ENCODE data around the gene THAP4.

The THAP4 gene

DNA sequence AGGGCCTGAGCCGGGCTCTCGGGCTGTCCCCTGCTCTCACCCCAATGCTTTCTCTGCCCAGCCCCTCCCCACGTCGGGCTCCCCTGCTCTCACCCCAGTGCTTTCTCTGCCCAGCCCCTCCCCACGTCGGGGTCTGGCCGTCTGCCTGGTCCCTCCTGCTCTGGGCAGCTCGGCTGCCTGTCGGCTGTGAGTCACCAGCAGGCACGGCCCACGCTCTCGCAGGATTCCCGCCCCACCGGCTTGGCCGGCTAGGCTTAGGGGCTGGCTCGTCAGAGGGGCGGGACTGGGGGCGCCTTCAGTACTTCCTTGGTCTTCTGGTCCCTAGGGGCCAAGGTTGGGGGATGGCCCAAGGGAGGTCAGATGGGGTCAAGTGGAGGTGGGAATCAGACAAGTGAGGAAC is 75.1 kb downstream of the THAP4 start:
- DNase-seq: no peak

GRCh38 chr2:241560883-241561474 is 76.0 kb downstream of the THAP4 start:
- DNase-seq: no peak

- DNase-seq: no peak
Observed at GRCh38 chr2:241560162-241560882, 76.6 kb downstream of the THAP4 start.

DNA sequence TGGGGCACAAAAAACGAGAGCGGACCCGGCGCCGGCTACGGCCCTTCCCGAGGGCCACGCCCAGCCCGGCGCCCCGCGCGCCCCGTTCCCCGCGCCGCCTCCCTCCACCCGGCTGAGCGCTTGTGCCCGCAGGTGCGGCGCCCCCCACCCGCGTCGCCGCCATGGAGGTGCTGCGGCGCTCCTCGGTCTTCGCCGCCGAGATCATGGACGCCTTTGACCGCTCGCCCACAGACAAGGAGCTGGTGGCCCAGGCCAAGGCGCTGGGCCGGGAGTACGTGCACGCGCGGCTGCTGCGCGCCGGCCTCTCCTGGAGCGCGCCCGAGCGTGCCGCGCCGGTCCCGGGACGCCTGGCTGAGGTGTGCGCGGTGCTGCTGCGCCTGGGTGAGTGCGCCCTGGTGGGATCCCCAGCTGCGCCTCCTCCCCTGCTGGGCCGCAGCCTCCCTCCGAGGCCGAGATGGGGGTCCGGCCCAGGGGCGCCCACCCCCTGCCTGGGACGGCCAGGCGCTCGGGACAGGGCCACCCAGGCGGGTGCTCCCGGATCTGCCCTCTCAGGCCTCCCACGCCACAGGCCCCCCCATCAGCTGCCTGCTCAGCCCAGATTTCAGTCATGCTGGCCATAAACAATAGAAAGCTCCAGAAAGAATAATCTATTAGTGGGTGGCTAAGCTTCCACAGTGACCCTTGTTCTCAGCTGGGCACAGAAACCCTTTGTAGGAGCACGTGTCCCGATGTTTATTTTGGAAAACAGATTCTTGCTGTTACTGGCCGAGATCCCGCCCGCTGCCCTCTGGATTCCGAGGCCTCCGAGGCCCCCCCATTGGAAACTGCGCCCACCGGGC is 77.4 kb downstream of the THAP4 start:
- no peak for DNase-seq

GRCh38 chr2:241558532-241559322 is 78.2 kb downstream of the THAP4 start, which contains the start of gene BOK:
BOK (plus strand) TSS chr2:241558745; CDS start chr2:241559484, 739 bp downstream.
- peak; percentile 41 for DNase-seq

DNA sequence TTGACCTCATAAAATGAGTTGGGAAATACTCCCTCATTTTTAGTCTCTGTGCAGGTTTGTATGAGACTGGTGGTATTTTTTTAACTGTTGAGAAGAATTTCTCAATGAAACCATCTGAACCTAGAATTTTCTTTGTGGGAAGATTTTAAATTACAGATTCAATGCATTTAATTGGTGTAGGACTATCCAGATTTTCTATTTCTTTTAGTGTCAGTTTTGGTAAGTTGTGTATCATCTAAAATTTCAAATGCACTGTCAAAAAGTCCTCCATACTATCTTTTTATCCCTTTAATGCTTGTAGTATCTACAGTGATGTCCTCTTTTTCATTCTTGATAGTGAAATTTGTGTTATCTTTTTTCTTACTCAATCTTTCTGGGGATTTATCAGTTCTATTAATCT is 80.2 kb downstream of the THAP4 start:
- DNase-seq: no peak

GRCh38 chr2:241555711-241556110 is 81.2 kb downstream of the THAP4 start:
- DNase-seq: no peak

DNA sequence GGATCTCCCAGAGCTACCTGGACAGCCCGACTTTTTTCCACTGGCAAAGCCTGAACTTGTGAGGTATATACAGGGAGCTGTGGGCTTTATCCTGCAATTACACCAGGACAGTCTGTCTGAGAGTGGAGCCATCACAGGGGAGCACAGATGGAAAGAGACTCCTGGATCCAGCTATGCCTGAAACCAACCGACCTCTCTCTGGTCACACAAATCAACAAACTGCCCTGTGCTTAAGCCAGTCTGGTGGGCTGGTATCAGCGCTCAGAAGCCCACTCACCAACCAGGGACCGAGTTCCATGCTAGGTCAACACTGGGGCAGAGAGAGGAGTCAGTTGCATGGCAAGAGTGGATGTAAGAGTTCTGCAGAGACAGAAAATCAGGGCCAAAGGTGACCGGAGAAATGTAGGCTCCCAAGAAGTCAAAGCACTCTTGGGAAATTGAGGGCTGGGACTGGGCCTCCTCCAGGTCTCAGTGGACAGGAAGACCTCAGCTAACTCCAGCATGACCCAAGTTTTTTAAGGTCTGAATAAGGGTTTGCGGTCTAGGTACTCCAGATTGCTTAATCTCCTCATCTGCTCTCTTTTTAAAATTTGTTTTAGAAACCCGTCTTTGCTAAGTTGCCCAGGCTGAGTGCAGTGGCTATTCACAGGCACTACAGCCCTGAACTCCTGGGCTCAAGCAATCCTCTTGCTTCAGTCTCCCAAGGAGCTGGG is 82.2 kb downstream of the THAP4 start:
- no peak for DNase-seq

GRCh38 chr2:241553981-241554380 is 83.0 kb downstream of the THAP4 start:
- DNase-seq: no peak

GRCh38 chr2:241553512-241553830 is 83.5 kb downstream of the THAP4 start:
- no peak for DNase-seq

GRCh38 chr2:241551998-241552737 is 84.8 kb downstream of the THAP4 start:
- DNase-seq: no peak

DNA sequence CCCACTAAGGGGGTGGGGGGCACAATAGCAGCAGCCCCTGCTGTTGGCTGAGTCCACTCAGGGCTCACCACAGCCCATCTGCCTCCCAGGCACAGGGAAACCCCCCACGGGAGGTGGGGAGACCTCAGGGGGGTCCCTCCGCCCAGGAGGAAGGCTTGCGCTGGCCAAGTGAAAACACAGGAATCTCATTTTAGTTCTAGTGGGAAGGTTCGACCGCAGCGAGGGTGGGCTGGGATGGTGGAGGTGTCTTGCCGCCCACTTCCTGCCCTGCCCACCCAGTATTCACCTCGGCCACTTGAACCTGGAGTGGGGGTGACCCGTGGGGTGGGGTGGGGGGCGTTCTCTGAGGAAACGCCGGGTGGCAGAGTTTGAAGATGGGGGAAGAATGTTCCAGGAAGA is 85.4 kb downstream of the THAP4 start:
- DNase-seq: no peak

DNA sequence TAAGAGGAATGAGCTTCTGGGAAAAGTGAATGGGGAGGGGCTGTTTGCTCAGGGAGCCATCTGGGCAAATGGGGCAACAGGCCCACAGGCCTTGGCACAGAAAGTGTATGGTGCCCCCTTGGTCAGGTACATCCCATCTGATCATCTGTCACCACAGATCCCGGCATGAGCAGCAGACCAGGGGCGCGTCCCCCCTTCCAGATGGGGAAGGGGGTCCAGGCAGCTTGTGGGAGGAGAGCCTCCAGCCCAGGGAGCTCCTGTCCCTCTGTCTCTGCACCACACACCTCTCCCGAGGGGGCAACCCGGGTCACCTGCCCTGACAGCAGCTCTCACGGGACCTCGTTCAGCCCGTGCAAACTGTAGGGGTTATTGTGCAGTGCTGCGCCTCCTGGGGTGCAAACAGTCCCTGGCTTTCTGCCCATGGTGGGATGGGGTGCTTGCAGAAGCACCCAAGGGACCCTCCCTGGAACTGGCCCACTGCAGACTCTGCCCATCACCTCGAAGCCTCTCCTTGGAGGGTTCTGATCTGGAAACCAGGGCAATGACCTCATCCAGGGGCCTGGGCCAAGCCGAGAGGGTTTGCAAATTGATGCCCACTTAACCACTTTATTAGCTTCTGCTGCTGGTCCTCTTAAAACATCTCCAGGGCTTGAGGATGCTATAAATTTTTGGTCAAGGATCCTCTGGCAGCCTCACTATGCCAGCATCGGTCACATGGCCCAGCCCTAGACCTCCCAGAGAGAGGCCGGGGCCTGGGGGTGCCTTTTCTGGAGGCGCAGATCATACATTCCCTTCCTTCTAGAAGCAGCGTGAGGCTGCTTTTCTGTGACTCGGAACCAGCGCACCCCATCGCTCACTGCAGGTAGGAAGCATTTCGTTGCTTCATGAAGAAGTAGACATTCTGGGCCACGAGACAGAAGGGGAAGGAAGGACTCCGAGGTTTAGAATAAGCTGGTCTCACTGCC is 86.1 kb downstream of the THAP4 start:
- no peak for DNase-seq

DNA sequence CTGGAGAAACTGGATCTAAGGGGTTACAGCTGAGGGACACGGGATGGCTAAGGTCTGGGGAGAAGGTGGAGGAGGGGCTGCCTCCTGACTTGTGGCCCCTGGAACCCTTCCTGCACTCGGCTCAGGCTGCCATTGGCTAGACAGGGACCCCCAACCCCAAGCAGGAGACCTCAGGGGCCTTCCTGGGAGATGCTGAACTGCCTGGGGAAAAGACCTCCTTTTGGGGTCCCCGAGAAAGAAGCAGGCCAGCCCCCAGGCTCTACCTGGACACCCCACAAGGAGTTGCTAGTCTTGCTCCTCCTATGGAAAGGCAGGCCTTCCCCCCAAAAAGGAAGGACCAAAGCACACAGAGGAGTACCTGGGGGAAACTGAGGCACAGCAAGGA is 88.5 kb downstream of the THAP4 start:
- no peak for DNase-seq

GRCh38 chr2:241547781-241548450 is 89.0 kb downstream of the THAP4 start:
- DNase-seq: no peak

GRCh38 chr2:241546771-241547498 is 90.0 kb downstream of the THAP4 start:
- DNase-seq: no peak

DNA sequence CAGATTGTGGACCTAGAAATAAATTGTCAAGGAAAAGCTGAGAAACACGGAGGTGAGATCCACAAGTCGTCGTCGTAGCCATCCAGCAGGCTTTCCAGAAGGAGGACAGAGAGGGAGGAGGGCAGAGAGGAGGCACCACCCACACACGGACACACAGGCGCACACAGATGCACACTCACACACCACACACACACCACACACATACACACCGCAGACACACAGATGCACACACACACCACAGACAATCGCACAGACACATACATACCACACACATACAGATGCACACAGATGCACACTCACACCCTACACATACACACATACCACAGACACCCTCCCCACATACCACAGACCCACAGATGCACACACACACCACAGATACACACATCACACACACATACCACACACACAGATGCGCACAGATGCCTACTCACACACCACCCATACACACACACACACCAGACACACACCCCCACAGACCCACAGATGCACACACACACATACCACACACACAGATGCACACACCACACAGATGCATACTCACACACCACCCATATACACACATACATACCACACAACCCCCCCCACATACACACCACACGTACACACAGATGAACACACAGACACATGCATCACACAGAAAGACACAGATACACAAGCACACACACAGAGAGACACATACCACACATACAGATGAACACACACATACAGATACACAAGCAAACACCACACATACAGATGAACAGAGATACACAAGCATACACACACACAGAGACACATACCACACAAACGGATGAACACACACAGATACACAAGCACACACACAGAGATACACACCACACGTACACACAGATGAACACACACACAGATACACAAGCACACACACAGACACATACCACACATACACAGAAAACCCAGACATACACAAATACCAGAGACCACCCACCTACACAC is 91.2 kb downstream of the THAP4 start:
- no peak for DNase-seq

GRCh38 chr2:241545106-241545505 is 91.9 kb downstream of the THAP4 start:
- DNase-seq: no peak
